C4-2B (cell line): Measurements from ENCODE around the gene COL4A2.

Experiments used
- ZFX ChIP-seq: fragments of 450-650 bp; IDR thresholded peaks from 2 replicates; pipeline ENCODE4 v1.6.1; 2017
- TF ChIP-seq, protein P1 (sequence below): fragments of 450-650 bp; conservative IDR thresholded peaks from 2 replicates; pipeline ENCODE4 v1.5.1; 2017; ENCODE audit warnings: mild to moderate bottlenecking

DNA sequence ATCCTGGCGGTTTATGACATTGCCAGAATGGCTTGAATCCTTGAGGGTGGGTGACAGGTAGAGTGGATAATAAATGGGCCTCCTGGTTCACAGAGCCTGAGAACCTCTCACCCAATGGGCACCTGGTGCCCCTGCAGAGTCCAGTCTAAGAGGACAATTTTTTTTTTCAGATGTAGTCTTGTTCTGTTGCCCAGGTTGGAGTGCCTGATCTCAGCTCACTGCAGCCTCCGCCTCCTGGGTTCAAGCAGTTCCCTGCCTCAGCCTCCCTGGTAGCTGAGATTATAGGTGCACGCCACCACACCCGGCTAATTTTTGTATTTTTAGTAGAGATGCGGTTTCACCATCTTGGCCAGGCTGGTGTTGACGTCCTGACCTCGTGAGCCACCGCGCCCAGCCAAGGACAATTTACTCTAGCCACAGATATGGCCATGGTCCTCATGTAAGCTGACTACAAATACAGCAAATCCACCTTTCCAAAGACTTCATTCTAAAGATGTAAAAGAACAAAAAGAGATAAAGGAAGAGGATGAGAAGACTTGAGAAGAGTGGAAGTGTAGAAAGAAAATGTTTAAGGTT, 33.0 kb downstream of the COL4A2 start:
- TF ChIP-seq, protein P1, sequence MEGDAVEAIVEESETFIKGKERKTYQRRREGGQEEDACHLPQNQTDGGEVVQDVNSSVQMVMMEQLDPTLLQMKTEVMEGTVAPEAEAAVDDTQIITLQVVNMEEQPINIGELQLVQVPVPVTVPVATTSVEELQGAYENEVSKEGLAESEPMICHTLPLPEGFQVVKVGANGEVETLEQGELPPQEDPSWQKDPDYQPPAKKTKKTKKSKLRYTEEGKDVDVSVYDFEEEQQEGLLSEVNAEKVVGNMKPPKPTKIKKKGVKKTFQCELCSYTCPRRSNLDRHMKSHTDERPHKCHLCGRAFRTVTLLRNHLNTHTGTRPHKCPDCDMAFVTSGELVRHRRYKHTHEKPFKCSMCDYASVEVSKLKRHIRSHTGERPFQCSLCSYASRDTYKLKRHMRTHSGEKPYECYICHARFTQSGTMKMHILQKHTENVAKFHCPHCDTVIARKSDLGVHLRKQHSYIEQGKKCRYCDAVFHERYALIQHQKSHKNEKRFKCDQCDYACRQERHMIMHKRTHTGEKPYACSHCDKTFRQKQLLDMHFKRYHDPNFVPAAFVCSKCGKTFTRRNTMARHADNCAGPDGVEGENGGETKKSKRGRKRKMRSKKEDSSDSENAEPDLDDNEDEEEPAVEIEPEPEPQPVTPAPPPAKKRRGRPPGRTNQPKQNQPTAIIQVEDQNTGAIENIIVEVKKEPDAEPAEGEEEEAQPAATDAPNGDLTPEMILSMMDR, result no peak
- no peak for TF ChIP-seq ZFX
